Measurements from ENCODE around the gene RECQL5. TPM values are rescaled to one million over a fixed set of nuclear protein-coding genes. Genes with fewer than 3 reads are reported as not detected.

The RECQL5 gene
- total RNA-seq, 1 donor from 2014 or later: 49.8 TPM

- no peak overlapping the region for H3K27ac Mint-ChIP-seq (ENCODE audit: unreplicated experiment)
- H3K36me3 Mint-ChIP-seq (ENCODE audit: unreplicated experiment): no peaks in the 10 kb centered on the region
- H3K9me3 Mint-ChIP-seq (ENCODE audit: unreplicated experiment): peaks cover 2% of the 10 kb centered on the region
- DNase-seq: peak; percentile 10
- H3K27me3 Mint-ChIP-seq (ENCODE audit: unreplicated experiment): peaks cover 4% of the 10 kb centered on the region
- TF ChIP-seq CTCF (IDR thresholded peaks at IDR 0.05; ENCODE audit: partially characterized antibody, unreplicated experiment): no peak
- no peak overlapping the region for H3K4me3 Mint-ChIP-seq (ENCODE audit: unreplicated experiment)
- H3K4me1 Mint-ChIP-seq (ENCODE audit: low read depth, unreplicated experiment): peaks cover 22% of the 10 kb centered on the region
Observed at GRCh38 chr17:75637143-75637538, 29.8 kb downstream of the RECQL5 start.

GRCh38 chr17:75636381-75637142, 30.4 kb downstream of the RECQL5 start:
- H3K27ac Mint-ChIP-seq (ENCODE audit: unreplicated experiment): no peak overlapping the region
- H3K36me3 Mint-ChIP-seq (ENCODE audit: unreplicated experiment): no peaks in the 10 kb centered on the region
- DNase-seq: peak; percentile 29
- H3K9me3 Mint-ChIP-seq (ENCODE audit: unreplicated experiment): no peaks in the 10 kb centered on the region
- peaks cover 4% of the 10 kb centered on the region for H3K27me3 Mint-ChIP-seq (ENCODE audit: unreplicated experiment)
- no peak overlapping the region for H3K4me3 Mint-ChIP-seq (ENCODE audit: unreplicated experiment)
- peaks cover 22% of the 10 kb centered on the region for H3K4me1 Mint-ChIP-seq (ENCODE audit: low read depth, unreplicated experiment)
- TF ChIP-seq CTCF (IDR thresholded peaks at IDR 0.05; ENCODE audit: partially characterized antibody, unreplicated experiment): no peak

- H3K9me3 Mint-ChIP-seq (ENCODE audit: unreplicated experiment): no peaks in the 10 kb centered on the region
- H3K36me3 Mint-ChIP-seq (ENCODE audit: unreplicated experiment): no peaks in the 10 kb centered on the region
- no peak for TF ChIP-seq CTCF (IDR thresholded peaks at IDR 0.05; ENCODE audit: partially characterized antibody, unreplicated experiment)
- H3K4me1 Mint-ChIP-seq (ENCODE audit: low read depth, unreplicated experiment): peaks cover 22% of the 10 kb centered on the region
- H3K27ac Mint-ChIP-seq (ENCODE audit: unreplicated experiment): no peak overlapping the region
- DNase-seq: peak; percentile 17
- H3K27me3 Mint-ChIP-seq (ENCODE audit: unreplicated experiment): peaks cover 4% of the 10 kb centered on the region
- no peak overlapping the region for H3K4me3 Mint-ChIP-seq (ENCODE audit: unreplicated experiment)
Observed at GRCh38 chr17:75635610-75636202, 31.2 kb downstream of the RECQL5 start.

- Mint-ChIP-seq H3K9me3 (ENCODE audit: unreplicated experiment) (no peaks in the 10 kb centered on the region), H3K27me3 (ENCODE audit: unreplicated experiment) (peaks cover 4% of the 10 kb centered on the region), H3K4me3 (ENCODE audit: unreplicated experiment) (peak overlapping the region; percentile 71), H3K27ac (ENCODE audit: unreplicated experiment) (peak overlapping the region; percentile 89), H3K36me3 (ENCODE audit: unreplicated experiment) (no peaks in the 10 kb centered on the region), H3K4me1 (ENCODE audit: low read depth, unreplicated experiment) (peaks cover 22% of the 10 kb centered on the region)
- TF ChIP-seq CTCF (IDR thresholded peaks at IDR 0.05; ENCODE audit: partially characterized antibody, unreplicated experiment): no peak
- peak; percentile 26 for DNase-seq
Observed at GRCh38 chr17:75634754-75635609, 32.0 kb downstream of the RECQL5 start.
